ENCODE results near the gene TIMM9.
"Not testable (repeated sequence)": the region's sequence is repeated elsewhere in the genome, so short reads cannot be mapped to it uniquely, and the experiment has no call there.

TIMM9 gene

GRCh38 chr14:58376791-58377190, 50.5 kb downstream of the TIMM9 start:
- no peak overlapping the region for H3K4me3 ChIP-seq (replicated peaks; ENCODE audit: low read depth, low read length)
- no peak for TF ChIP-seq CTCF (IDR thresholded peaks at IDR 0.05; ENCODE audit: low read depth, low read length, missing control alignments)
- no peak for DNase-seq (ENCODE audit: extremely low read depth, low read depth)

GRCh38 chr14:58368956-58369355, 58.4 kb downstream of the TIMM9 start:
- no peak overlapping the region for H3K4me3 ChIP-seq (replicated peaks; ENCODE audit: low read depth, low read length)
- no peak for DNase-seq (ENCODE audit: extremely low read depth, low read depth)

GRCh38 chr14:58367296-58367695, 60.0 kb downstream of the TIMM9 start:
- H3K4me3 ChIP-seq (replicated peaks; ENCODE audit: low read depth, low read length) = no peak overlapping the region
- no peak for TF ChIP-seq CTCF (IDR thresholded peaks at IDR 0.05; ENCODE audit: low read depth, low read length, missing control alignments)
- no peak for DNase-seq (ENCODE audit: extremely low read depth, low read depth)

More at GRCh38 chr14:58368956-58369355, 58.4 kb downstream of the TIMM9 start:
- no peak for TF ChIP-seq CTCF (IDR thresholded peaks at IDR 0.05; ENCODE audit: low read depth, low read length, missing control alignments)

GRCh38 chr14:58364316-58364715, 63.0 kb downstream of the TIMM9 start:
- no peak for TF ChIP-seq CTCF (IDR thresholded peaks at IDR 0.05; ENCODE audit: low read depth, low read length, missing control alignments)
- no peak overlapping the region for H3K4me3 ChIP-seq (replicated peaks; ENCODE audit: low read depth, low read length)
- DNase-seq (ENCODE audit: extremely low read depth, low read depth) = no peak

- peak; percentile 9 for DNase-seq (ENCODE audit: extremely low read depth, low read depth)
- H3K4me3 ChIP-seq (replicated peaks; ENCODE audit: low read depth, low read length) = no peak overlapping the region
- no peak for TF ChIP-seq CTCF (IDR thresholded peaks at IDR 0.05; ENCODE audit: low read depth, low read length, missing control alignments)
Observed at GRCh38 chr14:58362798-58363412, 64.4 kb downstream of the TIMM9 start.

- not testable (repeated sequence) for H3K4me3 ChIP-seq (replicated peaks; ENCODE audit: low read depth, low read length); DNase-seq (ENCODE audit: extremely low read depth, low read depth)
Observed at GRCh38 chr14:58362272-58362671, 65.1 kb downstream of the TIMM9 start.
